HG02642 (cell line): Measurements from ENCODE around the gene EPOP.

Experiments
- ATAC-seq: cut with Tn5 transposase; IDR thresholded peaks from one replicate; pipeline ENCODE4 v1.9.1; 2021; ENCODE audit warnings: mild to moderate bottlenecking; ENCODE audit not compliant: unreplicated experiment, poor library complexity

Gene EPOP

DNA sequence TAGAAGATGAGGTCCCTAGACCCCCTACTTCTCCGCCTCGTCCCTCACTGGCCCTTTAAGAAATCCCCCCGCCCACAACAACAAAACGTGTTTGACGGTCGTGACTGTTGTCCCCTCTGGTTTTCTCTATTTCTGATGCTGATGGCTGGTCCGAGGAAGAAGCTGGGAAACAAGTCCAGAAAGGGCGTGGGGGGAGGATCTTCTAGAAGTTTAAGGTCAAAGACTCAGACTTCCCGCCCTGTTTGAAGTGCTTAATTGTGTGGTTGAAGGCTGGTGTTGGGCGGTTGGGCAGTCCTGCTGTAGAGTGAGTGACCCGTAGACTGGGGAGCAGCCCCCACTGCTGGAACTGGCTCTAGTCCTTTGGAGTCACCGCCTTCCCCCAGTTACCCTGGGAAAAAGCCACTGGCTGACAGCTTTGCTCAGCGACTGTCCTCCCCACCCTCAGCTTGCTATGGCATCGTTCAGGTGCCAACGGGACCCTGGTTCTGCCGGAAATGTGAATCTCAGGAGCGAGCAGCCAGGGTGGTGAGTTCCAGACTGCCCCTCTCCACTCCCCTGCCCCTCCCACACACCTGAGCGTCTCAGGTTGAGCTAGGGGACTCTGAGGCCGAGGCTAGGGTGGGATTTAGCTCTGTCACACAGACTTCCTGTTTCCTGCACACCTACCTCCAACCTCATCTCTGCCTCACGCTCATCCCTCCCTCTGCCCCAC lies 31.9 kb upstream of the EPOP start:
- ATAC-seq = no peak

DNA sequence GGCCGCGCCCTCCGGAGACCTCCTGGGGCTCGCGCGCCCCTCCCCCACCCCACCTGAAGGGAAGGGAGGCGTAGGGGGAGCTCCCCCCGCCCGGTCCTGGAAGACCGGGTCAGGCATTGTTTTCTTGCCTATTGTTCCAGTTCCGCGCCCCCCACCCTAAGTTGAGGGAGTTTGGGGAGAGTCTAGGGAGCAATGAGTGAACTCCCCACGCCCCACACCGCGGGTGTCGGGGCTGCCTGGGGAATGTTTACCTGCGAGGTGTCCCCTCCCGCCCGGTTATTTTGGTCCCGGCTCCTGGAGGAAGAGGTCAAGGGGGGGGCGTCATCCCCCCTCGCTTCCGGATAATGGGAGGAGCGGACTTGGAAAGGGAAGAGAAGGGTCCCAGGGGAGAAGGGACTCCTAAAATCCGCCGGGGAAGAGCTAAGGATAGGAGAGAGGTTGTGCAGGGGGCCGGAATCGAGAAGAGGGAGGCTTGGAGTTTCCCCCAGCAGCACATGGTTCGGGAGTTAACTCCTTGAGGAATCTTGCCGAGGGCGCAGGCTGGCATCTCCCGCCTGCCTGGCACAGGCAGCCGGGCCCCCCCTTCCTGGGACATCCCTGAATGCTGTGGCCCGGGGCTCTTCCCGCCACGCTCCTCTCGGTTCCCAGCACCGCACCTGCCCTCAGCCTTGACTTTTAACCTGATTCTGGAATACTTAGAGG lies 31.2 kb upstream of the EPOP start:
- no peak for ATAC-seq

DNA sequence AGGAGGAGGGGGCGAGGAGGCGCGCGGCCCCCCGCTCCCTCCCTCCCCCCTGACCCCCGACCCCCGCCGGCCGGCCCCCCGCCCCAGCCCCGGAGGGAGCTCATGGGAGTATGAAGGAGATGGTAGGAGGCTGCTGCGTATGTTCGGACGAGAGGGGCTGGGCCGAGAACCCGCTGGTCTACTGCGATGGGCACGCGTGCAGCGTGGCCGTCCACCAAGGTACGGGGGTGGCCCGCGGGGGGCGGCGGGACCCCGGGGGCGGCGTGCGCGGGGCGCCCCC lies 30.7 kb upstream of the EPOP start:
- ATAC-seq = no peak

DNA sequence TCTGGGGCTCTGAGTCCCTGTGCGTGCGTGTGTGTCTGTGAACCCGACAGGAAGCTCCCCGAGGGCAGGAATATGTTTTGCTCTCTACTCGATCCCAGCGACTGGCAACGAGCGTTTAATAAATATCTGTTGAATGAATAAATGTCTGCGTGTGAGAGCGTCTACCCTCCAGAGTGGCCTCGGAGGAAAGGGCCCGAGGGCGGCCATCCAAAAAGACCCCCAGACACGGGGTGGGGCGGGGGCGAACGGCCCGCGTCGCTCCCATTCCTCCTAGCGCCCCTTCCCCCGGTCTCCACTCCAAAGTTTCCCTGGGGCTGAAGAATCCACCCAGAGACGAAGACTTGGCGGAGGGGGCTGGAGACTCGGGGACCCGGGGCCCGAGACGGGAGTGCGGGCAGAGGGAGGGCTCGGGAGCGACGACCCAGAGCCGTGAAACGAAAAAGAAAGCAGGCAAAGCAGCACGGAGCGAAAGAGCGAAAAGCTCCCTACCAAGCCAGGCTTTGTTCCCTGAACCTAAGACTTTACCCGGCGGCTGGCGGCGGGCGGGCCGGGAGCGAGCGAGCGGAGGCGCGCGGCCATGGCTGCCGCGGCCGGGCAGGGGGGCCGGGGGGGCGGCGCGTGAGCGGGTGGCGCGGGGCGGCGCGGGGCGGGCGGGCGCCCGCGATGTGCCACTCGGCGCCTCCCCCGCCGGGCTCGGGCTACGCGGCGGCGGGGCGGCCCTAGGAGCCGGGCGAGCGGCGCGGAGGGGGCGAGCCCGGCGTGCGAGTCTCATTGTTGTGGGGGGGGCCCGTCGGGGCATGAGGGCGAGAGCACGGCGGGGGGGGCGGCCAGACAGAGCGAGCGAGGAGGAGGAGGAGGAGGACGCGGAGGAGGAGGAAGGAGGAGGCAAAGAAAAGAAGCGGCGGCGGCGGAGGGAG lies 30.1 kb upstream of the EPOP start, which contains the start of gene MLLT6:
TSS of gene MLLT6 (plus strand) at position 668 of the 917 bp plus-strand sequence. CDS start 360 bp downstream, outside the sequence.
- no peak for ATAC-seq

DNA sequence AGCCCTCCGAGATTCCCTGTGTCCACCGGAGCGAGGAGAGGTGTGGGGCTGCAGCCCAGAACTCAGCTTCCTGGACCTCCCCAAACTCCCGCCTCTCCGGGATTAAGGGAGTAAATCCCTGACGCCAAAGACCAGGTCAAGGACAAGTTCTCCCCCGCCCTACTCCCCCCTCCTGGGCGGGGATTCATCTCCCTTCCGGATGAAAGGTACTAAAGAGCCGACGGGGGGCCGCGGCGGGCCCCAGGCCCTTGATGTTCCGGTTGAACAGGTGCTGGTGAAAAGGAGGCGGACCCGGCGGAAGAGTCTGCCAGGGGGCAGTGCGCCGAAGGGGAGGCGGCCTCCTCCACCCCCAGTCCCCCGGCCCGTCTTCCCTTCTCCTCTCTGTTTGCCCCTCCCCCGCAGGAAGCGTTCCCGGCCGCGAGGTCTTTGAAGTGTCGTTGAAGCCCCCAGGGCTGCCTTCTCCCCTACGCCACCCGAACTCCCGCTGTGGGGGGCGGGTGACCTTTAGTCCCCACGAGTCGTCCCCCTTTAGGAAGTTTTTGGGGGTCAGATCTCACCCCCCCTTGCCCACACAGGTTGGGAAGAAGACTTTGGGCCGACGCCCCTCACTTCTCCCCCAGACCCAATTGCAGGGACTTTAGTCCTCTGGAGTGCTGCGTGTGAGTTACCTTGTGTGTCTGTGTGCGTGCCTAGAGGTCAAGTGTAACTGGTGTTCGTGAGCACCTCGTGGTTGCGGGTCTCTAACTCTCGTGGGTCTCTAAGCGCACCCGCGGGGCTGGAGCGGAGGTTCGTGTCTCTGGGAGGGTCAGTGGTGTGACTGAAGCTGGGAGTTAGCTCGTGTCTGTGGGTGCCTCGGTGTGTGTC lies 29.2 kb upstream of the EPOP start:
- peak; percentile 25 for ATAC-seq

DNA sequence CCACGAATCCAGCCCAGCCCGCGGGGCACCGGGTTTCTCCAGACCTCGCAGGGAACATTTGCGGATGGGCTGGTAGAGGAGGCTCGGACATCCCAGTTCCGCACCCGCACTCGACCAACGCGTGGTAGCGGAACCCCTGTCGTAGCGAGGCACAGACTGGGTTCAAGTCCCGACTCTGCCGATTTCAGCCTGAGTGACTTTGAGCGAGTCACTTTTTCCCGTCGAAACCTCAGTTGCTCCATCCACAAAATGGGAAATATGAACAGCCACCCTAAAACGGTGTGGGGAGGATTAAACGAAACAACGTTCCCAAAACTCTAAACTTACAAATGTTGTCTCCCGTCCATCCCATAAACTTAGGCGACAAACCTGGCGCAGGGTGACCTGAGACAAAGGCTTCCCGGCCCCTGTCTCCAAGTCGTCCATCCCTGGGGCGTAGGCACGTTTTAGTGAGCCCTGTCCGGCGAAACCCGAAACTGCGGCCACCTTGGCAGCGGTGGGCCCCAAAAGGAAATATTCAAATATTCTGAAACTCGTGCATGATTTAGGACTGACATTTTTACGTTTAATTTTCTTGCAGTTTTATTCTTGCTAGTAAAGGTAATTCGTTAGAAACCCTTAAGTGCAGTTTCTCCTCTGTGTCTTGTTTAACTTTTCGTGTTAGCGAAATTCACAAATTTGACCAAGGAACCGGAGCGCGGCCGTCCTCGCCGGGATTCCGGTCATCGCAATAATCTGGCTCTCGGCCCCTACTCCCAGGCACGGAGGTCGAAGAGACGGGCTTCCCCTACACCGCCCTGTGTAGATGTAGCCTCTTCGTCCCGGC lies 28.4 kb upstream of the EPOP start:
- ATAC-seq = peak; percentile 5

DNA sequence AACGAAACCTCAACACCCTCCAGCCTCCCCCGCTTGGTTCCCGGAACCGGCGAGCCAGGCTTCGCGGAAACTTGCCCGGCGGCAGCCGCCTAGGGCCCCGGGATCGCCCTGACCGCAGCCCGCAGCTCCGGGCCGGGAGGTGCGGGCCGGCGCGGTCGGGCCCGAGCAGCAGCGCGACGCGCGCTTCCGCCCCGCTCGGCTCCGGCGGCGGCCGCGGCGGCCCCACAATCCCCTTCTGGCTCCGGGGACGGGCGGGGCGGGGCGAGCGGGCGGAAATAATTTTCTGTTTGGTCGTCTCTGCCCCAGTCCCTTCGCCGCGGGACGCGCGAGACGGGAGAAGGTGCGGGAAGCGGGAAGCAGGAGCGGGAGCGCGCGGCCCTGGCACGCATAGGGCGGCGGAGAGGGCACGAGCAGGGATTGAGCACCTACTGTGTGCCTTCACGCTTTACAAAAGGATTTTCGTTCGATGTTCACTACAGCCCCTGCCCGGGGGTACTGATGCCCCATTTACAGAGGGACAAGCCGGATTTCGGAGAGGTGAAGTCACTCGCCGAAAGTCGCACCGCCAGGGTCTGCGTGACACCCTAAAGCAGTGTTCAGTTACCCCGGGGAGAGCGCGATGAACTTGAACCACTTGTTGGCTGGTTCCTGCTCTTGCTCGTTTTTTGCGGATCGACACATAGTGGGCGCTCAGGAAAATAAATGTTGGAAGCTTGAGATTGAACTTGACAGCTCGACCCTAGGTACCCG lies 27.6 kb upstream of the EPOP start:
- ATAC-seq = peak; percentile 37

DNA sequence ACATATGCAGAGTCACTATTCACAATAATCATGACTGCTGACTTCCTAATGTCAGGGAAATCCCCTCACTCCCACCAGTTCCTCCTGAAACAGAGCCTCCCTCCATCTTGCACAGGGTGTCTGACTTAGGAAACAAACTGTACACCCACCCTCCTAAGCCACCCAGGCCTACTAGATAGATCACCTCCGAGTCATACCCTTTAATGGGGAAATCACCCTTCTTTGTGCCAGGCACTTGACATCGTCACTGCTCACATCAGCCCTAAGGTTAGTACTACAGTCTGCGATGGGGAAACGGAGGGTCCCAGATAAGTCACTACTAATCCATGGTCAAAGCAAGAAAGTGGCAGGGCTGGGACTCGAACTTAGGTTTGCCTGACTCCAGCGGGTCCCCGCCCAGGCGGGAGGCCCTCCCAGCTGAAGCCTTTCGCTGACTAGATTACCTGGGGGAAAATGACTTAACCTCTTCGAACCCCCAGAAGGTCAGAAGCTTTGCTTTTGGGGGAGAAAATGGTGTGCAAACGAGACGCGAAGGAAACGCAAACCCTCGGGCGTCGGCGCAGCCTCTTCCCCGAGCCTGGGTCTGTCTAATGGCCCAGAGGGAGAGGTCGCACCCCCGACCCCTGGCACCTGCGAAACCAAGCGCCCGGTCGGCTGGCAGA lies 26.9 kb upstream of the EPOP start:
- peak; percentile 29 for ATAC-seq

DNA sequence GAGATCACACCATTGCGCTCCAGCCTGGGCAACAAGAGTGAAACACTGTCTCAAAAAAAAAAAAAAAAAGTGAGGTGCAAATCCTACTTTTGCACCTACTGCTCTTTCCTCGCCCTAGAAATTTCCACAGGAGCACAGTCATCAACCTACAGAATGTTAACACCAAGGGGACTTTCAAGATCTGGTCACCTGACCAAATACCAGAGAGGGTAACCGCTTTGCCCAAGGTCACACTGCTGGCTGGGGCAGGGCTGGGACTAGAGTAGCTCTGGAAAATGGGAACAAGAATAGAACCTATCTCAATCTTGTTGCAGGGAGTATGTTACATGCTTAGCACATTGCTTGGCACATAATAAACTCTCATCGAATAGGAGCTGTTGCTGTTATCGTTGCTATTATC lies 24.0 kb upstream of the EPOP start:
- ATAC-seq = no peak

DNA sequence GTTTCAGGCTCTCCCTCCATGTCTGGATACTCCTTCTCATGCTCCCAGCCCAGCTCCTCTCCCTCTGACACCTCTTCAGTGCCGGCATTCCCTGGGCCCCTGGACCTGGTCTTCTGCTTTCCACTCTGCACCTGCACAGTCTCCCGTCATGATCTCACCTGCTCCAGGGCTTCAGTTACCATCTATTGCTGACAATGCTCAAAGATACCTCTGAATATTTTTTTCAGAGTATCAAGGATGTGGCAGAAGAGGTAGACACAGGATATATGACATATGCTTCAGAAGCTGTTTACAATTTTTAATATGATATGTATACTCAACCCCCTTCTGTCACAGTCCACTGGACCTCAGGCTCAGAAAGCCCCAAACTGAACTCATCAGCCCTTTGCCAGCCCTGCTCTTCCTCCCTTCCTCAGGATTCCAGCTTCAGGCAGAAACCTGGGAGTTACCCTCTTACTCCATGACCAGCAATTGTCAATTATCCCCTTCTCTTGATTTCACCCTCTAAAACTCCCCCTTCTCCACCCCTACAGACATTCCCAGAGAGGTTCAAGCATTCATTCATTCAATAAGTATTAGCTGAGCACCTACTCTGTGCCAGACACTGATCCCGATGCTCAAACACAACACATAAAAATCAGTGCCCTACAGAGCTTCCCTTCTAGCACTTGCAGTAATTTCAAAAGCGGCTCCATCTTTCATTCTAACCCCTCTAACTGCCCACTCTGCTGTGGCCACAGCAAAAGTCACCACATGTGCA lies 22.5 kb upstream of the EPOP start:
- ATAC-seq = no peak

DNA sequence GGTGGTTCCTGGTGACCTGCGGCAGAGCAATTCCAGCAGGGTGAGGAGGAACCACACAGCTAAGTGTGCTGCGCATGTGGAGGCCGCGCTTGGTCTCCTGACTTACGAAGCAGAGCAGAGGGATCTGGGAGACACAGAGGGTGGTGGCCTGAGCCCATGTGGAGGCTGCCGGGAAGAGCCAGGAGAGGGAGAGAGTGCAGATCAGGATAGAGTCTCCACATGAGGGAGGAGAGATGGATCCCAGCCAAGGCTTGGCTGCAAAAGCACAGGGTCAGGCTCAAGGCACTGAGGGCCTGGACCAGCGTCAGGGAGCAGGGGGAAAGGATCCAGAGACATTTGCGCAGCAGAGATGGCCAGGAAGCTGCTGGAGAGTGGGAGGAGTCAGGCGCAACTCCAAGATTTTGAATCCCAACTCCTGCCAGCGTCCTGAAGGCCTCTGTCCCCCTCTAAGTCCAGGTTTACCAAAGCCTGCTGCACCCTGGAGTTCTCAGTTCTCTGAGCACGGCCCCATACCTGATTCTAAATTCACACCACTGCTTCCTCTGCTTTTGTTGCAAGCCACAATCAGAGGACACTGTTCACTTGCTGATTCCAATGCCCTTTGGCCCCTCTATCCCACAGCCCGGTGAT lies 19.1 kb upstream of the EPOP start:
- no peak for ATAC-seq

DNA sequence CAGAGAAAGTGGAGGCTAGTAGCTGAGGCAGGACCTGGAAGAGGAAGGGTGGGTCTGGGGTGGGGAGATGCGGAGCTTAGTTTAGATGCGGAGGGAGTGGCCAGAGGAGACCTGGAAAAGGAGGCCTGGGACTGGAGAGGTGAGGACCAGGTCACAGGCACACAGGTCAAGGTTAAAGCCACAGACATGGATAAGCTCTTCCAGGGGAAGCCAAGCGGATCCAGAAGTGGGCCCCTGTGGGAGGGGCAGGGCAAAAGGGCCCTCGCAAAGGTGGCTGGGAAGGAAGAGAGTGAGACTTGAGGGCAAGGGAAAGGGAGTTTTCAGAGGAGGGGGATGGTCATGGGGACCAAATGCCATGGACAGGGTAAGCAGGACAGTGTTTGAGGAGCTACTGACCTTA lies 16.4 kb upstream of the EPOP start:
- ATAC-seq = no peak

DNA sequence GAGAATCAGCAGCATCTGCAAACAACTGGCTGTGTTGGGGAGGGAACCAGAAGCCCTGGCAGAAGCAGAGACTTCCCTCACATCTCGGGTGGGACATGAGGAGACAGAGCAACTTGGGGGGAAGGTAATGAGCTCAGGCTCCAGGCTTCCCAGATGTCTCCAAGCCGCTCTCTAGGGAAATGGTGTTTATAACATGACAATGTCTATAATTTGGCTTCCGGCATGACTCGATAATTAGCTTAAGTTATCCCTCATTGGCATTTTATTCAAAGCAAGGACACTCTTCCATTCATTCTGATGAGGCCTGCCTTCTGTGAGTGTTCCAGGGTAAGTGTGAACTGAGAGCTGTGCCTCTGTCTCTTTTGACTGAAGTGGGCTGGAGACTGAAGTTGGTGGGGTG lies 15.6 kb upstream of the EPOP start:
- ATAC-seq = no peak

DNA sequence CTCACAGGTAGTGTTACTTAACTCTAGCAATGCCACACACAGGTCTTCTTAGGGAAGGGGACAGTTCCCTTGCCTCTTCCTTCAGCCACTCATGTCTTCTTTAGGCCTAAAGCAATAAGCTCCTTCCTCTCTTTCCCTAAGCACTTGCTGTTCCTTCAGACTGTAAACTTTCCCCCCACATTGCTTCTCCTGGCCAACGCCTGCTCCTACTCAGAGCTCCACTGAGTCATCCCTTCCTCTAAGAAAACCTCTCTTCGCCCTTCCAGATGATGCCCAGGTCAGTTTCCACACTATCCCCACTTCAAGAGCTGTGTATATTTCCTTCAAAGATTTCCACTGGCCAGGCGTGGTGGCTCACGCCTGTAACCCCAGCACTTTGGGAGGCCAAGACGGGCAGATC lies 12.5 kb upstream of the EPOP start:
- ATAC-seq = no peak

DNA sequence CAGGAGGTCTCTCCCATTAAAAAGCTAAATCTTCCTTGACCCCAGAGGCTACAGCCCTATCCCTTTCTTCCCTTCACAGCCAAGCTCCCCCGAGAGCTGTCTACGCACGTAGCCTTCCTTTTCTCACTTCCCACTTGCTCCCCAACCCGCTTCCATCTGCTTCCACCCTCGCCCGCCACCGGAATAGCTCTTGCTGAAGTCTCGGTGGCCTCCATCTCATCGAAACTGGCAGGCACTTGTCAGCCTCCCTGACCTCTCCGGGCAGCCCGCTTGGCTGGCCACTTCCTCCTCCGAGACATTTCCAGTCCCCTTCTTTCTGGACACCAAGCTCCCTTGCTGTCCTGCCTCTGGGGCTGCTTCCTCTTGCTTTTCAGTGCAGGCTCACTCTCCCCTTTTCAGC lies 10.7 kb upstream of the EPOP start:
- no peak for ATAC-seq

DNA sequence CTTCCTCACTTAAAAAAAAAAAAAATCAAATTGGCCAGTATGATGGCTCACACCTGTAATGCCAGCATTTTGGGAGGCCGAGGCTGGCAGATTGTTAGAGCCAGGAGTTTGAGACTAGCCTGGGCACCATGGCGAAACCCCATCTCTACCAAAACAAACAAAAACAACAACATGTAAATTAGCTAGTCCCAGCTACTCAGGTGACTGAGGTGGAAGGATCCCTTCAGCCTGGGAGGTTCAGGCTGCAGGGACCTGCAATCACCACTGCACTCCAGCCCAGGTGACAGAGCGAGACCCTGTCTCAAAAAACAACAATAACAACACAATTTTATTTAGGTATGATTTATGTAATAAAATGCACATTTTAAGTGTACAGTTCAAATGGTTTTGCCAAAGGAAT lies 6.3 kb upstream of the EPOP start:
- no peak for ATAC-seq

DNA sequence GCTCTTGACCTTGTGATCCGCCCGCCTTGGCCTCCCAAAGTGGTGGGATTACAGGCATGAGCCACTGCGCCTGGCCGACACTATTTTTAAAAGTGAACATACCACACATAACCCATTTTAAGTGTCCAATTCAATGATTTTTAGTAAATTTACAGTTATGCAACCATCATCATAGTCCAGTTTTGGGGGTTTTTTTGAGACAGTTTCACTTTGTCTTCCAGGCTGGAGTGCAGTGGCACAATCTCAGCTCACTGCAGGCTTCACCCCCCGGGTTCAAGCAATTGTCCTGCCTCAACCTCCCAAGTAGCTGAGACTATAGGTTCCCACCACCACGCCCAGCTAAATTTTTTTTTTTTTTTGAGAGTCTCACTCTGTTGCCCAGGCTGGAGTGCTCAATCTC lies 3.1 kb upstream of the EPOP start:
- ATAC-seq = no peak
